Smooth muscle cell (in vitro differentiated cells): ENCODE measurements around the gene NBPF4. TPM values are rescaled to one million over a fixed set of nuclear protein-coding genes. Genes with fewer than 3 reads are reported as not detected.

ENCODE experiments used
- DNase-seq: peaks from one replicate; lab custom pipeline; 2025; ENCODE audit not compliant: unreplicated experiment; lab: John Stamatoyannopoulos, UW
- H2AFZ ChIP-seq: fragments of 200-600 bp; sonication (generic); 2 replicates; pipeline ENCODE4 v1.6.0; 2016; ENCODE audit warnings: antibody characterized with exemption, low read depth, mild to moderate bottlenecking
- H3F3A ChIP-seq: fragments of 200-600 bp; sonication (generic); 2 replicates; pipeline ENCODE4 v1.6.0; 2017; ENCODE audit warnings: antibody characterized with exemption, low read depth
- H3K27ac ChIP-seq: fragments of 200-600 bp; sonication (generic); 2 replicates; pipeline ENCODE4 v1.5.1; 2016; ENCODE audit warnings: low read depth, mild to moderate bottlenecking
- H3K27me3 ChIP-seq: fragments of 200-600 bp; sonication (generic); 2 replicates; pipeline ENCODE4 v1.6.1; 2016; ENCODE audit warnings: low read depth, mild to moderate bottlenecking
- H3K36me3 ChIP-seq: fragments of 200-600 bp; sonication (generic); 2 replicates; pipeline ENCODE4 v1.5.1; 2016; ENCODE audit warnings: low read depth
- H3K4me1 ChIP-seq: fragments of 200-600 bp; sonication (generic); 2 replicates; pipeline ENCODE4 v1.5.1; 2016; ENCODE audit warnings: low read depth
- H3K4me2 ChIP-seq: fragments of 200-600 bp; sonication (generic); 2 replicates; pipeline ENCODE4 v1.6.0; 2016; ENCODE audit warnings: mild to moderate bottlenecking
- H3K4me3 ChIP-seq: fragments of 200-600 bp; sonication (generic); 2 replicates; pipeline ENCODE4 v1.5.1; 2016; ENCODE audit warnings: mild to moderate bottlenecking
- H3K79me2 ChIP-seq: fragments of 200-600 bp; sonication (generic); 2 replicates; pipeline ENCODE4 v1.6.0; 2016; ENCODE audit warnings: low read depth, mild to moderate bottlenecking
- H3K9ac ChIP-seq: fragments of 200-600 bp; sonication (generic); 2 replicates; pipeline ENCODE4 v1.6.0; 2016; ENCODE audit warnings: low read depth
- H3K9me3 ChIP-seq: fragments of 200-600 bp; sonication (generic); replicated peaks from 2 replicates; pipeline ENCODE4 v1.5.1; 2016; ENCODE audit warnings: low read depth
- H4K20me1 ChIP-seq: fragments of 200-600 bp; sonication (generic); 2 replicates; pipeline ENCODE4 v1.6.0; 2016; ENCODE audit warnings: low read depth
- CTCF ChIP-seq: fragments of 200-600 bp; sonication (generic); IDR thresholded peaks from 2 replicates; pipeline ENCODE4 v1.5.1; 2017; ENCODE audit warnings: borderline replicate concordance, mild to moderate bottlenecking, antibody characterized with exemption; ENCODE audit not compliant: insufficient read depth, poor library complexity, severe bottlenecking
- WGBS: methylation state at CpG from one replicate; pipeline ENCODE4 v1.1.7; 2016; ENCODE audit warnings: low lambda C conversion rate; 5-methylcytosine and 5-hydroxymethylcytosine counted together
- polyA plus RNA-seq: library from polyadenylated mRNA; unstranded; fragments of >200 nt; fragmentation: Nextera tagmentation; extraction: Ambion mirVana; gene quantifications from 2 replicates; pipeline ENCODE4 v1.2.1, GENCODE V29; 2016
- total RNA-seq: library from RNA; depleted of rRNA; stranded (reverse); fragments of >200 nt; gene quantifications from 2 replicates; pipeline ENCODE4 v1.2.3, GENCODE V29; 2014

The NBPF4 gene
- total and polyA plus RNA-seq, 2 experiments from 2014 or later: not detected

- DNase-seq: no peak
- Histone ChIP-seq H2AFZ (no peak overlapping the region), H3K79me2 (peaks cover 98% of the 10 kb centered on the region), H3K9ac (no peak overlapping the region), H3K27ac (no peak overlapping the region), H4K20me1 (peaks cover 62% of the 10 kb centered on the region), H3K4me1 (peaks cover under 1% of the 10 kb centered on the region), H3K4me3 (no peak overlapping the region), H3K4me2 (no peak overlapping the region), H3K36me3 (peaks cover 23% of the 10 kb centered on the region), H3K27me3 (no peaks in the 10 kb centered on the region), H3K9me3 (no peaks in the 10 kb centered on the region), H3F3A (no peaks in the 10 kb centered on the region)
- 100% methylated on average over 1 of the region's 1 CpG for WGBS
- TF ChIP-seq CTCF: no peak
These were observed 50.5 kb downstream of the NBPF4 start for GRCh38 chr1:108193333-108193732.

GRCh38 chr1:108192581-108192980 lies 51.3 kb downstream of the NBPF4 start:
- H3K36me3 ChIP-seq: peaks cover 23% of the 10 kb centered on the region
- no peak overlapping the region for H3K9ac ChIP-seq
- no peaks in the 10 kb centered on the region for H3K9me3 ChIP-seq
- DNase-seq: no peak
- H3K4me3 ChIP-seq: no peak overlapping the region
- no peaks in the 10 kb centered on the region for H3K4me1 ChIP-seq
- H2AFZ ChIP-seq: no peak overlapping the region
- no peaks in the 10 kb centered on the region for H3K27me3 ChIP-seq
- H3F3A ChIP-seq: no peaks in the 10 kb centered on the region
- H3K79me2 ChIP-seq: peaks cover 98% of the 10 kb centered on the region
- H3K4me2 ChIP-seq: no peak overlapping the region
- no peak overlapping the region for H3K27ac ChIP-seq
- TF ChIP-seq CTCF: no peak
- 98% methylated on average over 28 of the region's 28 CpGs for WGBS
- H4K20me1 ChIP-seq: peaks cover 63% of the 10 kb centered on the region

GRCh38 chr1:108190686-108191416 lies 53.0 kb downstream of the NBPF4 start:
- Histone ChIP-seq H3K27me3 (no peaks in the 10 kb centered on the region), H3K4me2 (no peak overlapping the region), H3K9me3 (no peaks in the 10 kb centered on the region), H3K36me3 (peaks cover 23% of the 10 kb centered on the region), H4K20me1 (peaks cover 66% of the 10 kb centered on the region), H2AFZ (no peak overlapping the region), H3F3A (no peaks in the 10 kb centered on the region), H3K27ac (no peak overlapping the region), H3K4me1 (no peaks in the 10 kb centered on the region), H3K79me2 (peaks cover 98% of the 10 kb centered on the region), H3K4me3 (no peak overlapping the region), H3K9ac (no peak overlapping the region)
- TF ChIP-seq CTCF: no peak
- DNase-seq: no peak
- WGBS: 90% methylated on average over 5 of the region's 5 CpGs
